ENCODE results near the gene IFI27L1. TPM values are rescaled to one million over a fixed set of nuclear protein-coding genes. Genes with fewer than 3 reads are reported as not detected.

The IFI27L1 gene
- total RNA-seq, 1 experiment from 2014 or later: 26.0 TPM

DNA sequence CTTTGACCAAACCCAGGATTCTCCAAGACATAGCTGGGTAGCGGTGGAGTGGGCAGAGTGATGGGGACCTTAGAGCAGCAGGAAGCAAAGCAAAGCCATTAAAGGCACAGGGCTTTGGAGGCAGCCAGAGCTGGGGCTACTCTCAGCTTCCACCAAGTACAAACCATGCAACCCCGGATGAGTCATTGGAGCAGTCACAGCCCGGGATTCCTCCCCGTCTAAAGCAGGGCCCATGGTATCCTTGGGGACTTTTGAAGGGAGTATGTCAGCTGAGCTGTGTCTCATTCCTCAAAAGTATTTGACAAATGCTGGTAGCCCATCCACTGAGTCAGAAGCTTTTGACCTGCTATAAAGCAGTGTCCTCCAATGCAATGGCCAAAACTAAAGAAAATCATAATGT lies 19.7 kb downstream of the IFI27L1 start:
- no peaks in the 10 kb centered on the region for H4K20me1 ChIP-seq (ENCODE audit: insufficient read depth)
- POLR2A ChIA-PET: no interaction called here
- no peak overlapping the region for H3K4me2 ChIP-seq (ENCODE audit: low read length)
- H3K9me2 ChIP-seq (ENCODE audit: insufficient read depth): no peaks in the 10 kb centered on the region
- no peak overlapping the region for H3K27ac ChIP-seq (ENCODE audit: low read depth, low read length)
- DNase-seq (ENCODE audit: low read depth, low spot score) (no peak), ATAC-seq (peak; percentile 52; the same call in 1 of the 2 replicates)
- TF ChIP-seq EZH2 (IDR thresholded peaks at IDR 0.05): no peak
- TF ChIP-seq TCF7L2 (IDR thresholded peaks at IDR 0.05; ENCODE audit: borderline replicate concordance, extremely low read depth, insufficient read depth, insufficient read length): no peak
- no peaks in the 10 kb centered on the region for H3K79me2 ChIP-seq (ENCODE audit: insufficient read depth, low read length)
- intact Hi-C loops (cut with micrococcal nuclease): no loop called here
- no peaks in the 10 kb centered on the region for H3K36me3 ChIP-seq (ENCODE audit: control insufficient read depth in 1 of 2, insufficient read depth in 2 of 2, low read length in 2 of 2)
- CTCF ChIA-PET: no interaction called here
- RAD21 ChIA-PET (ENCODE audit: low non-redundant PET in 1 of 2, low total read pairs in 2 of 2, uncharacterized antibody in 2 of 2, unreplicated experiment in 2 of 2): no interaction called here
- no peaks in the 10 kb centered on the region for H3K27me3 ChIP-seq (ENCODE audit: insufficient read depth, low read length)
- H3K9ac ChIP-seq (ENCODE audit: low read length): no peak overlapping the region
- no peaks in the 10 kb centered on the region for H3K9me3 ChIP-seq (ENCODE audit: control insufficient read depth in 1 of 2, insufficient read depth in 1 of 2, low read depth in 1 of 2, low read length in 2 of 2)
- no peak overlapping the region for H2AFZ ChIP-seq (ENCODE audit: low read depth, low read length, poor library complexity, severe bottlenecking)
- no peaks in the 10 kb centered on the region; a peak in 1 of 4 replicates for H3K4me1 ChIP-seq (ENCODE audit: control insufficient read depth in 1 of 2, insufficient read depth in 2 of 2, low read length in 2 of 2)
- H3K4me3 ChIP-seq (replicated peaks in 1 of 2; ENCODE audit: low read depth in 1 of 2, low read length in 2 of 2): no peak overlapping the region
- BruUV-seq (replicated peaks): no TSS peak

DNA sequence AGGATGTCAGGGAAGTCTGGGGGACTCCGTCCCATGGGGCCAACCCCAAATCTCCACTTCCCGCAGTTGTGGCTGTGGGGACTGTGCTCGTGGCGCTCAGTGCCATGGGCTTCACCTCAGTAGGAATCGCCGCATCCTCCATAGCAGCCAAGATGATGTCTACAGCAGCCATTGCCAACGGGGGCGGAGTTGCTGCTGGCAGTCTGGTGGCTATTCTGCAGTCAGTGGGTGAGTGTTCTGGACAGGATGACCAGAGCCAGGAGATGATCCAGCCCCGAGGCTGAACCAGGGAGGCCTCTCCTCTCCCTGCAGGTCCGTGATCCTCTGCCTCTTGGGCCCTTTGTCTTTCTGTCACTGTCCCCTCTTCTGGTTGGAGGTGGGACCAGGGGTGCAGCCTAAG lies 20.6 kb downstream of the IFI27L1 start:
- Histone ChIP-seq H3K9me3 (ENCODE audit: control insufficient read depth in 1 of 2, insufficient read depth in 1 of 2, low read depth in 1 of 2, low read length in 2 of 2) (no peaks in the 10 kb centered on the region), H3K27ac (ENCODE audit: low read depth, low read length) (no peak overlapping the region), H3K36me3 (ENCODE audit: control insufficient read depth in 1 of 2, insufficient read depth in 2 of 2, low read length in 2 of 2) (no peaks in the 10 kb centered on the region), H3K79me2 (ENCODE audit: insufficient read depth, low read length) (no peaks in the 10 kb centered on the region), H2AFZ (ENCODE audit: low read depth, low read length, poor library complexity, severe bottlenecking) (no peak overlapping the region), H4K20me1 (ENCODE audit: insufficient read depth) (no peaks in the 10 kb centered on the region), H3K4me3 (replicated peaks in 1 of 2; ENCODE audit: low read depth in 1 of 2, low read length in 2 of 2) (no peak overlapping the region), H3K4me1 (ENCODE audit: control insufficient read depth in 1 of 2, insufficient read depth in 2 of 2, low read length in 2 of 2) (no peaks in the 10 kb centered on the region; a peak in 1 of 4 replicates), H3K9me2 (ENCODE audit: insufficient read depth) (no peaks in the 10 kb centered on the region), H3K27me3 (ENCODE audit: insufficient read depth, low read length) (no peaks in the 10 kb centered on the region), H3K9ac (ENCODE audit: low read length) (no peak overlapping the region), H3K4me2 (ENCODE audit: low read length) (no peak overlapping the region)
- ATAC-seq (no peak), DNase-seq (ENCODE audit: low read depth, low spot score) (no peak)
- intact Hi-C loops (cut with micrococcal nuclease): no loop called here
- POLR2A ChIA-PET: no interaction called here
- CTCF ChIA-PET: no interaction called here
- no TSS peak for BruUV-seq (replicated peaks)
- RAD21 ChIA-PET (ENCODE audit: low non-redundant PET in 1 of 2, low total read pairs in 2 of 2, uncharacterized antibody in 2 of 2, unreplicated experiment in 2 of 2): no interaction called here
- TF ChIP-seq ZFX (IDR thresholded peaks at IDR 0.05) (no peak), ELF1 (IDR thresholded peaks at IDR 0.05; ENCODE audit: borderline replicate concordance, low read depth) (no peak), EZH2 (IDR thresholded peaks at IDR 0.05) (no peak), CBX3 (IDR thresholded peaks at IDR 0.05; ENCODE audit: low read depth) (no peak), MAX (IDR thresholded peaks at IDR 0.05) (no peak), EGR1 (IDR thresholded peaks at IDR 0.05; ENCODE audit: low read depth) (no peak), CEBPB (IDR thresholded peaks at IDR 0.05; ENCODE audit: low read depth) (no peak), RAD21 (IDR thresholded peaks at IDR 0.05; ENCODE audit: low read depth) (no peak), YY1 (IDR thresholded peaks at IDR 0.05; ENCODE audit: extremely low read depth, insufficient replicate concordance, low read depth, low read length) (no peak), FOSL1 (IDR thresholded peaks at IDR 0.05; ENCODE audit: low read depth) (no peak), TCF7L2 (IDR thresholded peaks at IDR 0.05; ENCODE audit: borderline replicate concordance, extremely low read depth, insufficient read depth, insufficient read length) (no peak), EZH2phosphoT487 (IDR thresholded peaks at IDR 0.05; ENCODE audit: borderline replicate concordance) (no peak), JUND (IDR thresholded peaks at IDR 0.05) (no peak)

Data from HCT116 (cell line).